HG03159 (cell line): Measurements from ENCODE around the gene AKT2.
"Not testable (repeated sequence)": the region's sequence is repeated elsewhere in the genome, so short reads cannot be mapped to it uniquely, and the experiment has no call there.

Source experiments
- ATAC-seq: cut with Tn5 transposase; IDR thresholded peaks from one replicate; pipeline ENCODE4 v1.9.1; 2021; ENCODE audit warnings: mild to moderate bottlenecking, moderate library complexity; ENCODE audit not compliant: unreplicated experiment

The AKT2 gene

DNA sequence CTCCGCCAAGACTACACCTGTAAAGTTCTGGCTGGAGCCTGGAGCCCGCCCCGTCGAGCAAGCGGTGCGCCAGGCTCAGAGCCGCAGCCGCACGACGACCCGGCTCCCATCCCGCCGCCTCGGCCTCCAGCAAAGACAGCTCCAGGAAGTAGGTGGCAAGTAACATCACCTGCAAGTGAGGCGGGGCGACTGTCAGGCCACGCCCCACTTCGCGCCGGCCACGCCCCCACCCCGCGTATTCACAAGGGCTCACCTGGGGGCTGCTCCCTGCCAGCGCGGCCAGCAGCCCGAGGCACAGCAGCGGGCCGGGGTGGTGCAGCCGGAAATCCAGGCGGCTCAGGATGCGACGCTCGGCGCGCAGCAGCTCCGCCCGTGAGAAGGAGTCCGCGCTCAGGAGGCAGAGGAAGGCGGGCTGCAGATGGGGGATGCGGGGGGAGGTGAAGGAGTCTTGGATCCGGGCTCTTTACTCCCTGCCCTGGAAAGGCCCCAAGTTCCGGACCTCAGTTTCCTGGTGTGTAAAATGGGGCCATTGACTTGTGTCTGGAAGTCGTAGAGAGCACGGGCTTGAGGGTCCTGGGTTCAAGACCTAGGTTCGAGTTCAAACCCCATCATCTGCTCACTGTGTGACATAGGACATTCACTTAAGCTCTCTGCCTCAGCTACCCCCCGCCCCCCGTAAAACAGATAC is 61.9 kb downstream of the AKT2 start:
- no peak for ATAC-seq

DNA sequence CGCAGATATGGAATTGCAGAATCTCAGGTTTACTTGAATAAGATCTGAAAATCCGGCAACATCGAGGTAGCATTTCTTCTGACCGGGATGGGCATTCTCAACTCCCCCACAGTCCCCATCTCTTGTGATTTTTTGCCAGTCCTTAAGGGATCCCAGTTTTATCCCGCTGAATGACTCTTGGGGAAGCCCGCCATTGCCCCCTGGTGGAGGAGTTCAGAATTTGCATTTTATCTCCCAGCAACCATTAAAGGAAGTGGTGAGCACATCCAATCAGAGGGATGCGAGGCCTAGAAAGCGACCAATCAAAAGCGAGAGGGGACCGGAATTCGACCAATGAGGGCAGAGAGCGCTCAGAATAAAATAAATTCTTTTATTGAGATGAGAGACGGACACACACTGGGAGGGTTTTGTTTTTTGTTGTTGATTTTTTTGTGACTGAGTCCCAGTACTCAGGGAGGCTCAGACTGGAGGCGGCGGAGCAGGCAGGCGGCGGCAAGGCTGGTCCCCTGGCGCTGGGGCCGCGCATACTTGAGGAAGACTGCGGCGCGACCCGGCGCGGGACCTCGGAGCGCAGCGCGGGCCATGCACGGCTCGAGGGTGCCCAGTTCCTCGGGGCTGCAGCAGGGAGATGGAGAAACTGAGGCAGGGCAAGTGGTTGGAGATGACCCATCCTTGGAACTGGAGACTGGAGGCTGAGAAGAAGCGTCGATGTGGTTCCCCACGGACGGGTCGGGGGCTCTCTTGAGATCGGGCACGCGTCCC is 63.1 kb downstream of the AKT2 start:
- ATAC-seq: no peak

DNA sequence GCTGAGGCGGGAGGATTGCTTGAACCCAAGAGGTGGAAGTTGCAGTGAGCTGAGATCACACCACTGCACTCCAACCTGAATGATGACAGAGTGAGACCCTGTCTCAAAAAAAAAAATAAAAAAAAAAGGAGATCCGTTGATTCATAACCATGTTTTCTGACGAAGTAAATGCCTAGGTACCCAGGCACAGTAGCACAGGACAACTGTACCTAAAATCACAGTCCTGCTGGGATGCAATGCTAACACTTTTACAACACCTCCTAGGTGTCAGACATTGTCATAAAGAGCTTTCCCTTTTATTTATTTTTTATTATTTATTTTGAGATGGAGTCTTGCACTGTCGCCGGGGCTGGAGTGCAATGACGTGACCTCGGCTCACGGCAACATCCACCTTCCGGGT is 64.5 kb downstream of the AKT2 start:
- ATAC-seq: no peak

DNA sequence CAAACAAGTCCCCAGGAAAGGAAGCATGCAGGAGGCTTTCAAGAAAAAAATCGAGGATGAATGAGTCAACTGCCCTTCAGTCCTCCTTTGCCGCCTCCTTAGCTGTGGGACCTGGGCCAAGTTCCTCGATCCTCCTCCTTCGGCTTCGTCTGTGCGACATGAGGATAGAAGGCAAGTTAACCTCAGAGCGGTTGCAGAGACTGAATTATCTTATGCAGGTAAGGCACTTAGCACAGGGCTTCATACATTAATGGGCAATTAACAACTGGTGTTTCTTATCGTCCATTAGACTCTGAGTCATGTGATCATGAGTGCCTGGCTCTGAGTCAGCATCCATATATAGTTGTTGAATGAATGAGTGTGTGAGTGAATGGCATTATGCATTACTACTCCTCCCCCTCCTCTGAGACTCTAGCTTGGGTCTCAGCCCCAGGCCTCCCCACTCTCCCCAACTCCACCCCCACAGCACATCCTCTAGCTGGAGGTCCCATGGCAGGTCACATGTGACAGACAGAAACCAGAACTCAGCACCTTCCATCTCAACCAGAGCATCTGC is 65.3 kb downstream of the AKT2 start:
- ATAC-seq: no peak

DNA sequence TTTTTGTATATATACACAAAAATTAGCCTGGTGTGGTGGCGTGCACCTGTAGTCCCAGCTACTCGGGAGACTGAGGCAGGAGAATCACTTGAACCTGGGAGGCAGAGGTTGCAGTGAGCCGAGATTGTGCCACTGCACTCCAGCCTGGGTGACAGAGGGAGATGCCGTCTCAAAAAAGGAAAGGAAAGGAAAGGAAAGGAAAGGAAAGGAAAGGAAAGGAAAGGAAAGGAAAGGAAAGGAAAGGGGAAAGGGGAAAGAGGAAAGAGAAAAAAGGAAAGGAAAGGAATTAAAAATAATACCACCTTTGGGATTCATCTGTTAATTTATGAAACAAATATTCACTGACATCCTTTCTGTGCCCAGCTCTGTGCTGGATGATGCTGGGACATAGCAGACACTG is 66.1 kb downstream of the AKT2 start:
- ATAC-seq: not testable (repeated sequence)

DNA sequence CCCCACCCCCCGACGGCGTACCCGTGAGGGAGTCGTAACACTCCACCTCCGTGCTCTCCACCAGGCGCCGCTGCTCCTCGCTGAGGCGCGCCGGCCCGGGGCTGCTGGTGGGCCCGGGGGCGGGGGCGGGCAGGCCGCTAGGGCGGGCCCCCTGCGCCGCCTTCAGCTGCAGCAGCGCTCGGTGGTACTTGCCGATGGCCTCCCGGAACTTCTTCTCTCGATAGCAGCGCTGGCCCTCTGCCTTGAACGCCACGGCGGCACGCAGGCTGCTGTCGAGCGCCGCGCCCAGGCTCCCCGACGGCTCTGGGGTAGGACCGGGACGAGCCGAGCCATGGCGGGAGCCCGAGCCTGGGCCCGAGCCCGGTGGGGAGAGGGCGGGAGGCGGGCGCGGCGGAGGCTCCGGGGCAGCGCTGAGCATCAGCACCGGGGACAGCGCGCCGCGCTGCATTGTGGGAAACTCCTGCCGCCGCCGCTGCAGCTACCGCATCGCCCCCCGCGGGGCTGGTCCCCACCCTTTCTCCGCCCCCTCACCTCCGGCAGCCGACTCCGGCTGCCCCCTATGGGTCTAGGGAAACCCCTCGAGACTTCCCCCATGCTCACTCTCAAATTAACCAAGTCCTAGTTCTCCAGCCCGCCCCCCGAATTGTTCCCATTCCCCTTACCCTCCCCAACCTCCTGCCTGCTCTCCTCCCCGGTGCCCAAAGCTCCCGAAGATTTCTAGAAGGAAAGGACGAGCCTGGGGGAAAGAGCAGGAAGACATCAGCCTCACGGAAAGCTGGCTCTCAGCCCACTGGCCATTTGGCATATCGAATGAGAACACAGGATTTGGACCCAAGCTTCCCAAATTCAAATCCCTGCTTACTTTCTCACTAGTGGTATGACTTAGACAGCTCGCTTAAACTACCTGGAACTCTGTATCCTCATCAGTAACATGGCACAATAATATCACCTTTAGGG is 66.9 kb downstream of the AKT2 start, which contains the start of gene TTC9B:
TTC9B (minus strand) TSS at position 451 of the 957 bp plus-strand sequence; CDS start at position 448, 3 bp downstream.
- no peak for ATAC-seq

DNA sequence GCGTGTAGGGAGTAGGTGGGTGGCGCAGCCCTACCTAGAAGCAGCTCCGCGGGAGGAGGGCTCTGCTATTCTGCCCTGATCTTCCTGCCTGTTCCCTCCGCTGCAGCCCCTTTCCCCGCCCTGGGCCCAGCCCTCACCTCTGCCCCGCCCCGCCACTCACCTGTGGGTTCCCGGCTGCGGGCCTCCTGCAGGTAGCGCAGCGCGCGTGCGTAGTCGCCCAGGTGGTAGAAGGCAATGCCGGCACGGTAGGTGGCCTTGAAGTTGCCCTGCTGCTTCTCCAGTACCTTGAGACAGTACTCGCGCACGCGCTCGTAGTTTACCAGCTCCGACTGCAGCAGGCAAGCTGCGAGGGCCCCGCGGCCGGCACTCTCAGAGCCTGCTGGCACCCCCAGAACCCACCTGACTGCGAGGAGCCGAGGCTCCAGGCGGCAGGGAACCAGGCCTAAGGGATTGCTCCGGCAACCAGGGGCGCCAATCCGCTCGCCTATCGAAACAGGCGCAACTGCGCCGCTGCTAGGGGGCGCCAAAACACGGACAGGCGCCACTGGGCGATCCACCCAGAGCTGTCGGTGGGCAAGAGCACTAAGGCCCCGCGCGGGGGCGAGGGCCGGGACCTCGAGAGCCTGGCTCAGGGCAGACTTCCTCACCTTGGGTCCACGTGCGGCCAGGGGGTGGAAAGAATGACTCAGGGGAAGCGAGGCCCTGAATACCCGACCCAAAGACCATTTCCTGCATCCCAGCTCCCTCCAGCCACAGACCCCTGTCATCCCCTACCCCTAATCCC is 67.9 kb downstream of the AKT2 start:
- ATAC-seq: no peak

DNA sequence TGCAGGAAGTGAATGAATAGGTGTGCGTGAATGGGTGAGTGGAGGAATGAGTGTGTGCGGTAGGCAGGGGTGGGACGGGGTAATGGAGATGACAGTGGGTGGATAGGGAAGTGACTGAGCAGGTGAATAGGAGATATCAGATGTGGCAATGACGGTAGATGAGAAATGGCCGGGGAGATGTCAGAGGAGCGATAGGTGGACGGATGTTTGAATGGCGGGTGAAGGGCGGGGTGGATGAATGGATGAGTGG is 68.4 kb downstream of the AKT2 start:
- no peak for ATAC-seq

DNA sequence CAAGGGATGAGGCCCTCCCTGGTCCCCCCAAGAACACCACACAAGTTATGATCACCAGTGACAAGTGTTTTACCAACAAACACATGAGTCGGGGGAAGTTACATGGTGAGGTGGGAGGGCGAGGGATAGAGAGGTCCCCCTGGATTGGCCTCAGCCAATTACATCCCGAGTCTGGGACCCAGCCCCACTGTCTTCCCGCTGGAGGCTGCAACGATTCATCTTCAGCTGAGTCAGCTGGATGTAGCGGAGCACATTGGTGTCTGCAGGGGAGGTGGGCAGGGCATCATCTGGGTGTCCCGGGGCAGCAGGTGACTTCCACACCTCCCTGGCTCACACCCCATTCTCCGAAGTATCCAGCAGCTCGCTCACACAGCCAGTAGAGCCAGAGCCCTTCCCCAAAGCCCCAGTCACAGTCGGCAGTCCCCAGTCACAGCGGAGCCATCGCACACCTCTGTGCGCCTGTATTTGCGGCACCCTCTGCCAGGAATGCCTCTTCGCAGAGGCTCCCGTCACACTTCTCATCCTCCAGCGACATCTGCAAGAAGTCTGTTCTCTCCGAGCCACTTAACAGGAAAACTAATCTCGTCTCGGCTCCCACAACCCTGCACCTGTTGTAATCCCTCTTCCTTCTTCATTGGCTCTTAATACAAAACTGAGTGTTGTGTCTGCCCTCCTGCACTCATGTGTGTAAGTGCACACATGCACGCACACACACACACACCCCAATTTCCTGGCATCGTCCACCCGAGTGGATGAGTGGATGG is 69.0 kb downstream of the AKT2 start:
- no peak for ATAC-seq

DNA sequence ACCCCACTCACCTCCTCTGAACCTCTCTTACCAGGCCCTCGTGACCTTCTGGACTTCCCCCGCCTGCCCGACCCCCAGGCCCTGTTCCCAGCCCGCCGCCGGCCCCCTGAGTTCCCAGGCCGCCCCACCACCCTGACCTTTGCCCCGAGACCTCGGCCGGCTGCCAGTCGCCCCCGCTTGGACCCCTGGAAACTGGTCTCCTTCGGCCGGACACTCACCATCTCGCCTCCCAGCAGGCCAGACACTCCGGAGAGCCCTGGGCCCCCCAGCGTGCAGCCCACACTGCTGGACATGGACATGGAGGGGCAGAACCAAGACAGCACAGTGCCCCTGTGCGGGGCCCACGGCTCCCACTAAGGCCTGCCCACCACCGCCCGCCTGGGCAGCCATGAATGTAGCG is 70.2 kb downstream of the AKT2 start:
- ATAC-seq: no peak

DNA sequence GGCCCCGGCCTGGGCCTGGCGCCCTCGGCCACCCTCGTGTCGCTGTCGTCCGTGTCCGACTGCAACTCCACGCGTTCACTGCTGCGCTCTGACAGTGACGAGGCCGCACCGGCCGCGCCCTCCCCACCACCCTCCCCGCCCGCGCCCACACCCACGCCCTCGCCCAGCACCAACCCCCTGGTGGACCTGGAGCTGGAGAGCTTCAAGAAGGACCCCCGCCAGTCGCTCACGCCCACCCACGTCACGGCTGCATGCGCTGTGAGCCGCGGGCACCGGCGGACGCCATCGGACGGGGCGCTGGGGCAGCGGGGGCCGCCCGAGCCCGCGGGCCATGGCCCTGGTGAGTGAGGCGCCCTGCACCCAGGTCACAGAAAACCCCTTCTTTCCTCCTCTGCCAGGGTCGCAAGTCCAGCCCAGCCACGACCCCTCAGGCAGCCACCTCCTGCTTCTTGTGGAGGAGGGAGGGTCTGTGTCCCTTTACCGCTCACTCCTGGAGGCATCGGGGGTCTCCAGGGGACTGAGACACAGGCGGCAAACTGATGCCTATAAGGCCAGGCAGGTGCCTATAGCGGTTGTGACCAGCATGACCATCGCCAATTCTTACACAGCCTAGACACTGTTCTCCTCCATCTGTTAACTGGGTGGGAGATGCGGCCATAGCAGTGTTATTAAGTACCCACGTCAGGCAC is 71.1 kb downstream of the AKT2 start:
- ATAC-seq: no peak

DNA sequence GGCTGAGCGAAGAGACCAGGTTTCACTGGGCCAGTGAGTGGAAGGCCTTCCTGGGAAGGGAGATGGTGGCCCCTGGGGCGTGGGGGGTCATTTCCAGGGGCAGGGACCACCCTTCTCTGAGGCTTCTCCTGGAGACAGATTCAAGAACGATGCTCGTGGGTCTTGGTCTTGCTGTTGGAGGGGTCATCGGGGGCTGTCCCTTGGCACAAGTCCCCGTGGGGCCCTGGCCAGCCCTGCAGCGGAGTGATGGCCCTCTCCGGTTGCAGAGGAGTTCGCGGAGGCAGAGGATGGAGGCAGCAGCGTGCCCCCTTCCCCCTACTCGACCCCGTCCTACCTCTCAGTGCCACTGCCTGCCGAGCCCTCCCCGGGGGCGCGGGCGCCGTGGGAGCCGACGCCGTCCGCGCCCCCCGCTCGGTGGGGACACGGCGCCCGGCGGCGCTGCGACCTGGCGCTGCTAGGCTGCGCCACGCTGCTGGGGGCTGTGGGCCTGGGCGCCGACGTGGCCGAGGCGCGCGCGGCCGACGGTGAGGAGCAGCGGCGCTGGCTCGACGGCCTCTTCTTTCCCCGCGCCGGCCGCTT is 71.8 kb downstream of the AKT2 start:
- no peak for ATAC-seq

DNA sequence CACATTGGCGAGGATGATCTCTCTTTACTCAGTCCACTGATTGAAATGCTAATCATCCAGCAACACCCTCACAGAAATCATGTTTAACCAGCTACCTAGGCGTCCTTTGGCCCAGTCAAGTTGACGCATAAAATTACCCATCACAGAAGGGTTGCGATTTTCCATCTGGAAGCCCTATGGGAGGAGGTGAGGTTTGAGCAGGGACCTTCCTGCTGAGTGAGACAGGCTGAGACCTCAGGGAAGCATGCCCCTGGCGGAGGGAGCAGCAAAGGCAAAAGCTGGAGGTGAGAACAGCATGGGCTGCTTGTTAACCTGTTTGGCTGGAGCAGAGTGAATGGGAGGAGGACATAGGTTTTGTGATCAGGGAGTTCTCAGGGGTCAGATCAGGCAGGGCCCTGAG is 74.3 kb downstream of the AKT2 start:
- no peak for ATAC-seq

DNA sequence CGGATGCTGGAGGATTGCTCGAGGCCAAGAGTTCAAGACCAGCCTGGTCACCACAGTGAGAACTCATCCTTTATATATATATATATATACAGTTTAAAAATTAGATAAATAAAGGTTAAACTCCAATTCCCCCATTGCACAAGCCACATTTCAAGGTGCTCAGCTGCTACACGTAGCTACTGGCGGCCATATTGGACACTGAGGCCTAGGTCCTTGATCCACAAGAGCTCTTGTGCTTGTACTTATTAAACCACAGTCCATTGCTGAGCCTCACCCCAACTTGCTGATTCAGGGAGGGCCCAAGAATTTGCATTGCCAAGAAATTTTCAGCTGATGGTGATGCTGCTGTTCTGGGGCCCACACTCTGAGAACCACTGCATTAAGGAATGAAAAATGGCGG is 76.5 kb downstream of the AKT2 start:
- no peak for ATAC-seq

DNA sequence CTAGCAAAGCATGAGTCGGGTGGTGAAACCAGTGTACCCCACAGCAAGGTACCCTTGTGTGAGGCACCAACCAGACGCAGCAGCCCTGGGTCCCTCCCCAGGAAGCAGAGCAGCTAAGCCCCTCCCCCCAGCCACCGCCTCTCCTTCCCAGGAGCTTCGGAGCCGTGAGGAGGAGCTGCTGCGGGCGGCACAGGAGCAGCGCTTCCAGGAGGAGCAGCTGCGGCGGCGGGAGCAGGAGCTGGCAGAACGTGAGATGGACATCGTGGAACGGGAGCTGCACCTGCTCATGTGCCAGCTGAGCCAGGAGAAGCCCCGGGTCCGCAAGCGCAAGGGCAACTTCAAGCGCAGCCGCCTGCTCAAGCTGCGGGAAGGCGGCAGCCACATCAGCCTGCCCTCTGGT is 79.4 kb downstream of the AKT2 start:
- no peak for ATAC-seq

DNA sequence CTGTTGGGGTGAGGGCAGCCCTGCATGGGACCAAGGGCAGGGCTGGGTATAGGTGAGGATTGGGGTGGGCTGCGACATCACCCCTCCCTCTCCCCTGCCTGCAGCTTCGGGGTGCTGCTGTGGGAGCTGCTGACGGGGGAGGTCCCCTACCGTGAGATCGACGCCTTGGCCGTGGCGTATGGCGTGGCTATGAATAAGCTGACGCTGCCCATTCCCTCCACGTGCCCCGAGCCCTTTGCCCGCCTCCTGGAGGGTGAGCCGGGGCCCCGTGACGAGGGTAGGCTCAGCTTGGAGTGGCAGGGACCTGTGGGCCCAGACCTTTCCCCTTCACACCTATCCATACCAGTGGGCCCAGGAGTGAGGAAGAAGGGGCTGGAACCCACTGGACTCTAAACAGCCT is 80.8 kb downstream of the AKT2 start:
- no peak for ATAC-seq

DNA sequence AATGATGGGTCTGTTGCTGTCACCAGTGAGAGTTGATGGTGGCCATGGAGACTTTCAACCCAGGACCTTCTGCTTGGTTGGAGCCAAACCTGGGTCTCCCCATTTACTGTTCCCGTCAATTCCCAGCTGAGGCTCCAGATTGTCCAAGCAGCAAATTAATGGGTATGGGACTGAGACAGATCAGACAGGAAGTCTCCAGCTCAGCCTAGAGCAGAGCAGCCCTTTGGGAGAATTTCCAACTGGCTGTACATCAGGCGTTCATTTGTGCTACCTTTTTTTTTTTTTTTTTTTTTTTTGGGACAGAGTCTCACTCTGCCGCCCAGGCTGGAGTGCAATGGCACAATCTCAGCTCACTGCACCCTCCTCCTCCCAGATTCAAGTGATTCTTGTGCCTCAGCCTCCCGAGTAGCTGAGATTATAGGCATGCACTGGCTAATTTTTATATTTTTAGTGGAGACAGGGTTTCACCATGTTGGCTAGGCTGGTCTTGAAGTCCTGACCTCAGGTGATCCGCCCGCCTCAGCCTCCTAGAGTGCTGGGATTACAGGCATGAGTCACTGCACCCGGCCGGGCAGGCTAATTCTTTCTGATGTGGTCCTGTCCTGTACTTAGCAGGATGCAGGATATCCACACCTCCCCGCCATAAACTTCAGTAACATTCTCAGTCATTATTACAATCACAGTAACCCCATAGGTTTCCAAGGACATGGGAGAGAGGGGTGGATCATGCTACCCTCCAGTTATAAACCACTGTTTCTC is 84.6 kb downstream of the AKT2 start:
- ATAC-seq: no peak

DNA sequence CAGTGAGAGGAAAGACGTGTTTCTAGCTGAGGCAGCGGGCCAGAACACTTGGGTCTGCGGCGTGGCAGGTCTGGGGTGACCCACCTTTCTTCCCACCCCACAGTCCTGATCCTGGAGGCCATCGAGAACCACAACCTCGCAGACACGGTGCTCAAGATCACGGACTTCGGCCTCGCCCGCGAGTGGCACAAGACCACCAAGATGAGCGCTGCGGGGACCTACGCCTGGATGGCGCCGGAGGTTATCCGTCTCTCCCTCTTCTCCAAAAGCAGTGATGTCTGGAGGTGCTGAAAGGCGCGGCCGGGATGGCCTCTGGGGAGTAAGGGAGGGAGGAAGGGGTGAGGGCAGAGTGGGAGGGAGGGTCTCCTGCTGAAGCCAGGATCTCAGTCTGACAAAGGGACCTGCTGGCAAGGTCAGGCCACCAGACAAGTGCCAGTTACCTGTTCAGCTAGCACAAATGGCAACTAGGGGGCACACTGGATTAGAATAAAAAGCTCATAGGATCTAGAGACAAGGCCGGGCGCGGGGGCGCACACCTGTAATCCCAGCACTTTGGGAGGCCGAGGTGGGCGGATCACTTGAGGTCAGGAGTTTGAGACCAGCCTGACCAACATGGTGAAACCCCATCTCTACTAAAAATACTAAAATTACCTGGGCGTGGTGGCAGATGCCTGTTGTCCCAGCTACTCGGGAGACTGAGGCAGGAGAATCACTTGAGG is 86.7 kb downstream of the AKT2 start:
- no peak for ATAC-seq
